Measurements from ENCODE around the gene NEK1.

DNA sequence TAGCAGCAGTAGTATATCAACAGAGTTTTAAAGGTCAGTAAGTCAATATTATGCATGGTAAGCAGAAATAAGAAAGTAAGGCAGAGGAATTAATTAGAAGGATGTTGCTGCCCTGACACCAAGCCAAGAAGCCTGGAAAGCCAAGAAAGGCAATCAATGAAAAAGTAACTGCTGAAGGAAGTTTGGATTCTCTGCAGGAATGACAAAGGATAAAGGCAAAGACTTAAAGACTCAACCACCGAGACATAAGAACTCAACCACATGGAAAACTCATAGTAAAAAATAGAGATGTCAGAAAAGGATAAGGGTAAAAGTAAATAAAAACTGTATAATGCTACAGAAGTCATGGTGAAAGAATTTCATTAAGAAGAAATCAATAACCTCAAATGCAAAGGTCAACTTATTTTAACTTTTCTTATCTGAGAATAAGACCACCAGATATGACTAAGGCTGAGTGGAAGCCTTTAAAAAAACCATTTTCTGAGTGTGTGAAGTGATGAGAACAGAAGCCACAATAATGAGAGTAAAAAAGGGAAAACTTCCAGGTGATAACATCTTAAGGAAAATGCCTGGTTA, 55.2 kb downstream of the NEK1 start:
- TF ChIP-seq, protein P1, sequence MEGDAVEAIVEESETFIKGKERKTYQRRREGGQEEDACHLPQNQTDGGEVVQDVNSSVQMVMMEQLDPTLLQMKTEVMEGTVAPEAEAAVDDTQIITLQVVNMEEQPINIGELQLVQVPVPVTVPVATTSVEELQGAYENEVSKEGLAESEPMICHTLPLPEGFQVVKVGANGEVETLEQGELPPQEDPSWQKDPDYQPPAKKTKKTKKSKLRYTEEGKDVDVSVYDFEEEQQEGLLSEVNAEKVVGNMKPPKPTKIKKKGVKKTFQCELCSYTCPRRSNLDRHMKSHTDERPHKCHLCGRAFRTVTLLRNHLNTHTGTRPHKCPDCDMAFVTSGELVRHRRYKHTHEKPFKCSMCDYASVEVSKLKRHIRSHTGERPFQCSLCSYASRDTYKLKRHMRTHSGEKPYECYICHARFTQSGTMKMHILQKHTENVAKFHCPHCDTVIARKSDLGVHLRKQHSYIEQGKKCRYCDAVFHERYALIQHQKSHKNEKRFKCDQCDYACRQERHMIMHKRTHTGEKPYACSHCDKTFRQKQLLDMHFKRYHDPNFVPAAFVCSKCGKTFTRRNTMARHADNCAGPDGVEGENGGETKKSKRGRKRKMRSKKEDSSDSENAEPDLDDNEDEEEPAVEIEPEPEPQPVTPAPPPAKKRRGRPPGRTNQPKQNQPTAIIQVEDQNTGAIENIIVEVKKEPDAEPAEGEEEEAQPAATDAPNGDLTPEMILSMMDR (IDR thresholded peaks at IDR 0.05; ENCODE audit: poor library complexity, severe bottlenecking): no peak
- TF ChIP-seq POLR2AphosphoS5 (IDR thresholded peaks at IDR 0.05) (no peak), RAD21 (conservative IDR thresholded peaks at IDR 0.05) (no peak), MXI1 (conservative IDR thresholded peaks at IDR 0.05; ENCODE audit: poor library complexity, severe bottlenecking) (no peak), EP300 (conservative IDR thresholded peaks at IDR 0.05; ENCODE audit: poor library complexity, severe bottlenecking) (no peak), TAF1 (IDR thresholded peaks at IDR 0.05; ENCODE audit: low read depth) (no peak), EZH2 (IDR thresholded peaks at IDR 0.05; ENCODE audit: borderline replicate concordance, insufficient read depth, low read length, poor library complexity, severe bottlenecking) (no peak), SMC3 (conservative IDR thresholded peaks at IDR 0.05; ENCODE audit: poor library complexity) (no peak)
- TF ChIP-seq, protein P2, sequence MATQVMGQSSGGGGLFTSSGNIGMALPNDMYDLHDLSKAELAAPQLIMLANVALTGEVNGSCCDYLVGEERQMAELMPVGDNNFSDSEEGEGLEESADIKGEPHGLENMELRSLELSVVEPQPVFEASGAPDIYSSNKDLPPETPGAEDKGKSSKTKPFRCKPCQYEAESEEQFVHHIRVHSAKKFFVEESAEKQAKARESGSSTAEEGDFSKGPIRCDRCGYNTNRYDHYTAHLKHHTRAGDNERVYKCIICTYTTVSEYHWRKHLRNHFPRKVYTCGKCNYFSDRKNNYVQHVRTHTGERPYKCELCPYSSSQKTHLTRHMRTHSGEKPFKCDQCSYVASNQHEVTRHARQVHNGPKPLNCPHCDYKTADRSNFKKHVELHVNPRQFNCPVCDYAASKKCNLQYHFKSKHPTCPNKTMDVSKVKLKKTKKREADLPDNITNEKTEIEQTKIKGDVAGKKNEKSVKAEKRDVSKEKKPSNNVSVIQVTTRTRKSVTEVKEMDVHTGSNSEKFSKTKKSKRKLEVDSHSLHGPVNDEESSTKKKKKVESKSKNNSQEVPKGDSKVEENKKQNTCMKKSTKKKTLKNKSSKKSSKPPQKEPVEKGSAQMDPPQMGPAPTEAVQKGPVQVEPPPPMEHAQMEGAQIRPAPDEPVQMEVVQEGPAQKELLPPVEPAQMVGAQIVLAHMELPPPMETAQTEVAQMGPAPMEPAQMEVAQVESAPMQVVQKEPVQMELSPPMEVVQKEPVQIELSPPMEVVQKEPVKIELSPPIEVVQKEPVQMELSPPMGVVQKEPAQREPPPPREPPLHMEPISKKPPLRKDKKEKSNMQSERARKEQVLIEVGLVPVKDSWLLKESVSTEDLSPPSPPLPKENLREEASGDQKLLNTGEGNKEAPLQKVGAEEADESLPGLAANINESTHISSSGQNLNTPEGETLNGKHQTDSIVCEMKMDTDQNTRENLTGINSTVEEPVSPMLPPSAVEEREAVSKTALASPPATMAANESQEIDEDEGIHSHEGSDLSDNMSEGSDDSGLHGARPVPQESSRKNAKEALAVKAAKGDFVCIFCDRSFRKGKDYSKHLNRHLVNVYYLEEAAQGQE (IDR thresholded peaks at IDR 0.05; ENCODE audit: borderline replicate concordance): no peak
